GM19239 (cell line): Measurements from ENCODE around the gene PPP1R13B.

Experiments
- DNase-seq: peaks from one replicate; pipeline ENCODE4 v3.0.0; 2011; ENCODE audit warnings: low spot score; ENCODE audit not compliant: insufficient read length
- FAIRE-seq: peaks from 2 replicates; lab custom pipeline; 2011; peaks lifted over from hg19 to GRCh38; lab: Jason Lieb, UNC

PPP1R13B gene

GRCh38 chr14:103736546-103737431 is 110.6 kb downstream of the PPP1R13B start:
- DNase-seq (no peak), FAIRE-seq (no peak)

- FAIRE-seq (no peak), DNase-seq (no peak)
Observed at GRCh38 chr14:103735815-103736545, 111.4 kb downstream of the PPP1R13B start.

DNA sequence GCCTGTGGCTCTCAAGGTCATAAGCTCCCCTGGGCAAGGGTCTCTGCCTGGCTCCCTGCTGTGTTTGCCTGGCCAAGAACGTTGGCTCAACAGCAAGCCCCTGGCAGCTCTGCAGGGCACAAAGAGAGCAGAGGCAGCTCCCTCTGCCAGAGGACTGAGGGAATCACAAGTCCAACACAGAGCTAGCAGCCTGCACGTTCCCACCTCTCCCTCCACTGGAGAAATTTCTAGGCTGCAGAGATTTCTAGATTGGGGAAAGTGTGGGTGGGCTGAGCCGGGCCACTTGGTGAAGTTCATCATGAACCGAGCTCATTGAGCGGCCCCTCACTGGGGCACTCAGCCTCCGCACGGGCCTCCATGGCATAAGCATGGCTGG is 111.9 kb downstream of the PPP1R13B start:
- DNase-seq (no peak), FAIRE-seq (no peak)

DNA sequence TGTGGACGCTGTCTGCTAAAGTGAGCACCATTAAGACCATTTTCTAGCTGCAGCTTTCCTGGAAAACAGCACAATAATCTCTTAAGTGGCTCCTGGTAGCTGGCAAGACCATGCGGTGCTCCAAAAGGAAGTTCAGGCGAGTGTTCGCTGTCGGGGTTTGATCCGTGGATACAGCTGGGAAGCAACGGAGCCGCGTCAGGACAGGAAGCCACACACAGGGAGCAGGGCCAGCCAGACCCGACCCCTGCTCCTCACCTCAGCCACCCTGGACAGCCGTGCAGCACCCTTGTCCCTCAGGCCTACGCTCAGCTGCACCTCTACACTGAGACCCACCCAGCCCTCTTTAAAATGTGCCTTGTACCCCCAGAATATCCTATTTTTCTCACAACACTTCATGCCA is 112.4 kb downstream of the PPP1R13B start:
- no peak for FAIRE-seq
- no peak for DNase-seq

DNA sequence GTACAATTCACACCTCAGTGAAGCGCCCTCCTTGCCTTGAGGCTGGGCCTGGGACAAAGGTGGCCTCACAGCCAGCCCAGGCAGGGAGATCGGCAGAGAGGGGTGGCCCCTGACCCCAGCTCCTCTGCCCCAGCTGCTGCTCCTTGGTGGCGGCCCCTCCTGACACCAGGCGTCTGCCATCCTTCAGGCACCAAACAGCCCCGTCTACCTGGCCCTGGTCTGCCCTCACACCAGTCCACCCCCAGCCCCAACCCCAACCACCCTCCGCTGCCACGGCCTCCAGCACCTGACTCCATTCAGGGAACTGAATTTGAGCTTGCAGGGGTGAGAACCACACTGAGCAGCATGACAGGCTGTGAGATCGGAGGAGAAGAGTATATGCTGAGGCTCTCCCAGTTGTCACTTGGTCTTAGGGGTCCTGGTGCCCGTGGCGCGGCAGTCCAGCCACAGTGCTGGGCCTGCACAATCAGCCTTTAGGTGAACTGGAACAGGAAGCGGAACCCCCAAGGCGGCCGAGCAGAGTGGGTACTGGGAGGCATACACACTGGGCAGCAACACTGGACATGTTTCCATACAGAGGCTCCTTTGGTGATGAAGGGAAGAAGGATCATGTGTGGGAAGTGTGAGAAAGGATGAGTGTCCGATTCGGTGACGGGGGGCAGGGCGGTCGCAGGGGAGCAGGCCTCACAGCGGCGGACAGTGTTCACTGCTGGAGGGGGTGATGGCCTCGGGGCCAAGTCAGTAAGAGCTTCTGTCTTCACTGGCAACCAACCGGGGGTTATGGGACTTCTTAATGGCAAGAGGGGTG is 113.1 kb downstream of the PPP1R13B start:
- no peak for FAIRE-seq
- DNase-seq = no peak

DNA sequence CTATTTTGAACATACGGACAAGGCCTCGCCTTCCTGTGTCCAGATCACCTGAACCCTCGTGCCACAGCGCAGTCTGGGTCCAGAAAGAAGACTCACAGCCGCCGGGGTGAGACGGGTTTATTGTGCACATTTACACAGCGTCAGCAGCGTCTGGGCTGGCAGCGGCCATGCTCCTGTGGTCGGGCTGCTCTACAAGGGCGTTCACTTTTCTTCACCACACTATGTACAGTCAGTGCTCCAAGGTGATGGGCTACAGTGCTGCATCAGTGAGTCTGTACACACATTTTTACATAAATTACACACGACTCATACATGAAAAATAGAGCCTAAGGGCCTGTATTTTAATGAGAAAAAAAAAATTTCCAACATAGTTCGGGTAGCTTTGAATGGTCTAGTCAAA is 113.7 kb downstream of the PPP1R13B start:
- FAIRE-seq (no peak), DNase-seq (no peak)

GRCh38 chr14:103732868-103733620 is 114.3 kb downstream of the PPP1R13B start:
- no peak for DNase-seq
- FAIRE-seq = no peak

- DNase-seq = no peak
- no peak for FAIRE-seq
Observed at GRCh38 chr14:103731916-103732867, 115.2 kb downstream of the PPP1R13B start.

DNA sequence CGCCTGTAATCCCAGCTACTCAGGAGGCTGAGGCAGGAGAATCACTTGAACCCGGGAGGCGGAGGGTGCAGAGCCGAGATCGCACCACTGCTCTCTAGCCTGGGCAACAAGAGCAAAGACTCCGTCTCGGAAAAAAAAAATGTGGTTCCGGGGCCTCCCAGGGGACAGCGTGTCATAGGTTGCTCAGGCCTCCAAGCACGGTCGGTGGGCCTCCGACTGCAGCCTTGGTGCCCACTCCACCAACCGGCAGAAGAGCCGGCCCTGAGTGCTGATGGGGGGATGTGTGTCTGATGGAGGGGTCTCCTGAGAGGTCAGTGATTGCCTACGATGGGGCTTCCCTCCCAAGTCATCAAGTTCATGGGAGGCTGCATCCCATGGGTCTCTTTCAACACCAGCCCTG is 115.9 kb downstream of the PPP1R13B start:
- no peak for FAIRE-seq
- DNase-seq = no peak

GRCh38 chr14:103730490-103731035 is 116.8 kb downstream of the PPP1R13B start:
- no peak for FAIRE-seq

GRCh38 chr14:103729496-103730448 is 117.6 kb downstream of the PPP1R13B start:
- DNase-seq (no peak), FAIRE-seq (no peak)

More at GRCh38 chr14:103730490-103731035, 116.8 kb downstream of the PPP1R13B start:
- no peak for DNase-seq

DNA sequence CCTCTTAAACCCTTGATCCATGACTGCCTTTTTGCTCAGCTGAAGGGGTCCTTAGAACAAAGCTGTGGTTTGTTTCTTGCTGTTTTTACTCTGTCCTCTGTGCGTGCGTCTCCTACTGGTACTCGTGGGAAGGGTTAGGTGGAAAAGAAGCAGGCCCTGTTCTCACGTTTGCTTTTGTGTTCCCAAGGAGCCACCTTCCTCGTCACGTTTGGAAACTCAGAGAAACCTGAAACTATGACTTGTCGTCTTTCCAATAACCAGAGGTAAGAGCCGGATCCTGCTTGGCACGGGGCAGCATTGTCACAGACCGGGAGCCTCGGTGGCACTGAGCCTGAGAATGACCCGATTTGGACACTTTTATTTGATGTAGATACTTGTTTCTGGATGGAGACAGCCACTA is 118.7 kb downstream of the PPP1R13B start:
- FAIRE-seq (no peak), DNase-seq (no peak)

- FAIRE-seq = no peak
- DNase-seq = no peak
Observed at GRCh38 chr14:103728141-103728540, 119.2 kb downstream of the PPP1R13B start.

DNA sequence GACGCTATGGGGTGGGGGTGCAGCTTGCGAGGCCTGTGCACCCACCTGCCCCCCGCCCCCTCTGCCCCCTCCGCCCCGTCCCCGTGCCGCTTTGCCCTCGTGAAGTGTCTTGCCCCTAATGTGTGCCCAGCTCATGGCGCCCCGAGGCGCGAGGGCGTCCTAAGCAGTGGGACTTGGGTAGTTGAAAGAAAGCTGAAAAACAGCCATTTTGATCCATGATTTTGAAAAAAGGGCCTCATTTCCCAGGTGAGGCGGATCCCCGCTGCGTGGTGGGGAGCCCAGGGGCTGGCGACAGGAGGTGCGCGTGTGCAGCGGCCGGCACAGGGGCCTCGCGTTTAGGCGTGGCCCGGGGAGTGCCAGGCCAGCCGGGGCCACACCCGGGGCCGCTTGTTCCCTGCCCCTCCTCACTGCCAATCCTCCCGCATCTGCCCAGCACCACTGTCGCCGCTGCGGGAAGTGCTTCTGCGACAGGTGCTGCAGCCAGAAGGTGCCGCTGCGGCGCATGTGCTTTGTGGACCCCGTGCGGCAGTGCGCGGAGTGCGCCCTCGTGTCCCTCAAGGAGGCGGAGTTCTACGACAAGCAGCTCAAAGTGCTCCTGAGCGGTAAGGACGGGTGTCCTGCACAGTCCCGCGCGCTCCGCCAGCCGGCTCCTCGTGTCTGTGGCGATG is 119.9 kb downstream of the PPP1R13B start:
- no peak for DNase-seq
- no peak for FAIRE-seq

- FAIRE-seq (no peak), DNase-seq (no peak)
Observed at GRCh38 chr14:103726474-103726873, 120.9 kb downstream of the PPP1R13B start.

DNA sequence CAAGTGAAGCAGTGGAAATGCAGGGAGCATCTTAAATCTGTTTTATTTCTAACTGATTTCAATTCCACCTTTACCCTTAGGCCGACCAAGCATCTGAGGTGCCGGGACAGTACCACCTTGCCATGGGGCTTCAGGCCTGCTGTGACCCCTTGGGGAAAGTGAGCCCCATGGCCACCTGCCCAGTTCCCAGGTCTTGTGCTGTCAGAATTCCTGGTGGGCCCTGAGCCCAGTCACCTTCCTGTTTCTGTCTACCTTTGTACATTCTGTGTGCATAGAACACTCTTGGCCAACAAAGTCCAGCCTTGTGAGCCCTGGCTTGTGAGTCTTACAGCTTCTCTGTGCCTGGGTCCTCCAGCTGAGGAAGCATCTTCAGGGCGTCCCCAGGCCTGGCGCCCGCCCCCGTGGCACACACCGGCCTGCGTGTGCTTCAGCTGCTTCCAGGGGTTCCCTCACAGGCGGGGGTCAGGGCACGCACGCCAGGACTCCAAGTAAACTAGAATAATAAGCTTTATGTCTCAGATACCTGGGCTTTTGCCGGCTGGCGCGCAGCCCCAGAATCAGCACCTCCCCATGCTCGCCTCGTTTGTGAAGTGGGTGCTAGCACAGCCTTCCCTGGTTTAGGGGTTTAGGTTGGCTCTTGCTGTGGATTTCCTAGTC is 121.5 kb downstream of the PPP1R13B start:
- no peak for DNase-seq
- no peak for FAIRE-seq
